Measurements from ENCODE around the gene COX4I2. TPM values are rescaled to one million over a fixed set of nuclear protein-coding genes. Genes with fewer than 3 reads are reported as not detected.

Gene COX4I2
- total and polyA plus RNA-seq, 2 donors (not counting 3 experiments of a cell fraction or from before 2014, with no cell fraction given), result not detected

GRCh38 chr20:31606804-31607639, 30.7 kb upstream of the COX4I2 start:
- POLR2A ChIA-PET, result interaction anchor here (0.8 to 2.8 kb wide), 4 partner anchors 34 to 46 kb away, joined by 3 to 20 read pairs (median 6); no protein-coding TSS in a partner anchor
- Histone ChIP-seq H3K9ac (replicated peaks; ENCODE audit: extremely low read depth, insufficient read depth, low read length) (peak overlapping the region; percentile 99), H3K9me1 (replicated peaks; ENCODE audit: control insufficient read depth, extremely low read depth, insufficient read depth, low read length) (no peaks in the 10 kb centered on the region), H3K4me2 (ENCODE audit: insufficient read depth, low read length) (peak overlapping the region; percentile 71), H3K4me3 (replicated peaks in 1 of 3; ENCODE audit: insufficient read depth in 1 of 3, low read depth in 1 of 3, low read length in 3 of 3) (peak overlapping the region; percentile 29 to 94 (median 68)), H2AFZ (ENCODE audit: low read depth, low read length) (no peak overlapping the region), H3K36me3 (ENCODE audit: control insufficient read depth in 2 of 2, extremely low read depth in 1 of 2, insufficient read depth in 2 of 2, low read length in 2 of 2) (no peaks in the 10 kb centered on the region), H3K27me3 (ENCODE audit: control insufficient read depth in 2 of 2, insufficient read depth in 2 of 2, low read length in 2 of 2) (no peaks in the 10 kb centered on the region), H3K4me1 (ENCODE audit: control insufficient read depth, extremely low read depth, insufficient read depth, low read length) (peaks cover 59% of the 10 kb centered on the region), H3K27ac (ENCODE audit: insufficient read depth, low read depth, low read length) (peak overlapping the region; percentile 100), H3K79me2 (ENCODE audit: control insufficient read depth, insufficient read depth, low read length) (peaks cover 26% of the 10 kb centered on the region), H3K9me3 (replicated peaks; ENCODE audit: control insufficient read depth, insufficient read depth, low read length) (no peaks in the 10 kb centered on the region), H4K20me1 (replicated peaks; ENCODE audit: control insufficient read depth, extremely low read depth, insufficient read depth, low read length) (no peaks in the 10 kb centered on the region)
- FAIRE-seq, result peak; percentile 75
- dilution Hi-C loops (cut with MboI; ENCODE audit: extremely low pct_ligation_motif_present, low sequenced_read_pairs), result no loop called here
- intact Hi-C loops (cut with micrococcal nuclease), result no loop called here
- CTCF ChIA-PET, result interaction anchor here (1.1 to 12.8 kb wide), 3 partner anchors 41 to 117 kb away, joined by 3 to 1817 read pairs (median 3); partner anchors contain the start of gene HM13
- TF ChIP-seq MYC (IDR thresholded peaks at IDR 0.05; ENCODE audit: low read depth, low read length) (no peak), POLR2A (IDR thresholded peaks at IDR 0.05; ENCODE audit: low read depth, low read length) (peak; percentile 87), POLR2AphosphoS5 (IDR thresholded peaks at IDR 0.05; ENCODE audit: insufficient read depth, low read depth, low read length) (peak; percentile 67)
- DNase-seq (ENCODE audit: low read depth, low spot score), result peak; percentile 60
- BruUV-seq (replicated peaks), result no TSS peak

GRCh38 chr20:31607640-31608250, 30.0 kb upstream of the COX4I2 start:
- H3K79me2 ChIP-seq (ENCODE audit: control insufficient read depth, insufficient read depth, low read length), result peaks cover 26% of the 10 kb centered on the region
- no peak overlapping the region for H2AFZ ChIP-seq (ENCODE audit: low read depth, low read length)
- dilution Hi-C loops (cut with MboI; ENCODE audit: extremely low pct_ligation_motif_present, low sequenced_read_pairs) (no loop called here), intact Hi-C loops (cut with micrococcal nuclease) (no loop called here)
- no peaks in the 10 kb centered on the region for H3K9me1 ChIP-seq (replicated peaks; ENCODE audit: control insufficient read depth, extremely low read depth, insufficient read depth, low read length)
- no peaks in the 10 kb centered on the region for H4K20me1 ChIP-seq (replicated peaks; ENCODE audit: control insufficient read depth, extremely low read depth, insufficient read depth, low read length)
- no peak overlapping the region for H3K4me3 ChIP-seq (replicated peaks in 1 of 3; ENCODE audit: insufficient read depth in 1 of 3, low read depth in 1 of 3, low read length in 3 of 3)
- no TSS peak for BruUV-seq (replicated peaks)
- no peaks in the 10 kb centered on the region for H3K27me3 ChIP-seq (ENCODE audit: control insufficient read depth in 2 of 2, insufficient read depth in 2 of 2, low read length in 2 of 2)
- TF ChIP-seq MAX (IDR thresholded peaks at IDR 0.05; ENCODE audit: insufficient read depth, insufficient read length), result no peak
- TF ChIP-seq GATA2 (IDR thresholded peaks at IDR 0.05; ENCODE audit: insufficient read depth, insufficient read length, low read depth, low read length), result no peak
- TF ChIP-seq POLR2A (IDR thresholded peaks at IDR 0.05; ENCODE audit: low read depth, low read length), result no peak
- no peak for TF ChIP-seq MYC (IDR thresholded peaks at IDR 0.05; ENCODE audit: low read depth, low read length)
- TF ChIP-seq EZH2 (IDR thresholded peaks at IDR 0.05; ENCODE audit: borderline replicate concordance, low read depth, low read length, severe bottlenecking), result no peak
- TF ChIP-seq JUN (IDR thresholded peaks at IDR 0.05; ENCODE audit: borderline replicate concordance, insufficient read depth, insufficient read length, low read depth), result no peak
- no peak for TF ChIP-seq POLR2AphosphoS5 (IDR thresholded peaks at IDR 0.05; ENCODE audit: insufficient read depth, low read depth, low read length)
- no peak for TF ChIP-seq FOS (IDR thresholded peaks at IDR 0.05; ENCODE audit: borderline replicate concordance, insufficient read depth, low read length)
- no peak for TF ChIP-seq CTCF (IDR thresholded peaks at IDR 0.05; ENCODE audit: extremely low read depth in 1 of 2, insufficient read depth in 1 of 2, low read depth in 1 of 2, low read length in 2 of 2)
- DNase-seq (ENCODE audit: low read depth, low spot score), result peak; percentile 47
- peak overlapping the region; percentile 100 for H3K27ac ChIP-seq (ENCODE audit: insufficient read depth, low read depth, low read length)
- no peaks in the 10 kb centered on the region for H3K9me3 ChIP-seq (replicated peaks; ENCODE audit: control insufficient read depth, insufficient read depth, low read length)
- H3K4me1 ChIP-seq (ENCODE audit: control insufficient read depth, extremely low read depth, insufficient read depth, low read length), result peaks cover 59% of the 10 kb centered on the region
- no peaks in the 10 kb centered on the region for H3K36me3 ChIP-seq (ENCODE audit: control insufficient read depth in 2 of 2, extremely low read depth in 1 of 2, insufficient read depth in 2 of 2, low read length in 2 of 2)
- POLR2A ChIA-PET, result interaction anchor here (1.0 to 2.8 kb wide), 4 partner anchors 34 to 47 kb away, joined by 6 to 20 read pairs (median 7); no protein-coding TSS in a partner anchor
- FAIRE-seq, result peak; percentile 69
- peak overlapping the region; percentile 99 for H3K9ac ChIP-seq (replicated peaks; ENCODE audit: extremely low read depth, insufficient read depth, low read length)
- CTCF ChIA-PET, result interaction anchor here (1.1 to 12.8 kb wide), 4 partner anchors 42 to 116 kb away, joined by 3 to 1817 read pairs (median 4); partner anchors contain the start of gene HM13
- peak overlapping the region; percentile 71 for H3K4me2 ChIP-seq (ENCODE audit: insufficient read depth, low read length)
